Measurements from ENCODE around the gene HNRNPA3. TPM values are rescaled to one million over a fixed set of nuclear protein-coding genes. Genes with fewer than 3 reads are reported as not detected.
A peak's percentile ranks its signal among the peaks of the same experiment; 100 is the strongest.

HNRNPA3 gene
- total and polyA plus RNA-seq, 2 of the 13 experiments (the other 11 are each of a cell fraction or from before 2014, with no cell fraction given), result 73.3 to 97.7 TPM

DNA sequence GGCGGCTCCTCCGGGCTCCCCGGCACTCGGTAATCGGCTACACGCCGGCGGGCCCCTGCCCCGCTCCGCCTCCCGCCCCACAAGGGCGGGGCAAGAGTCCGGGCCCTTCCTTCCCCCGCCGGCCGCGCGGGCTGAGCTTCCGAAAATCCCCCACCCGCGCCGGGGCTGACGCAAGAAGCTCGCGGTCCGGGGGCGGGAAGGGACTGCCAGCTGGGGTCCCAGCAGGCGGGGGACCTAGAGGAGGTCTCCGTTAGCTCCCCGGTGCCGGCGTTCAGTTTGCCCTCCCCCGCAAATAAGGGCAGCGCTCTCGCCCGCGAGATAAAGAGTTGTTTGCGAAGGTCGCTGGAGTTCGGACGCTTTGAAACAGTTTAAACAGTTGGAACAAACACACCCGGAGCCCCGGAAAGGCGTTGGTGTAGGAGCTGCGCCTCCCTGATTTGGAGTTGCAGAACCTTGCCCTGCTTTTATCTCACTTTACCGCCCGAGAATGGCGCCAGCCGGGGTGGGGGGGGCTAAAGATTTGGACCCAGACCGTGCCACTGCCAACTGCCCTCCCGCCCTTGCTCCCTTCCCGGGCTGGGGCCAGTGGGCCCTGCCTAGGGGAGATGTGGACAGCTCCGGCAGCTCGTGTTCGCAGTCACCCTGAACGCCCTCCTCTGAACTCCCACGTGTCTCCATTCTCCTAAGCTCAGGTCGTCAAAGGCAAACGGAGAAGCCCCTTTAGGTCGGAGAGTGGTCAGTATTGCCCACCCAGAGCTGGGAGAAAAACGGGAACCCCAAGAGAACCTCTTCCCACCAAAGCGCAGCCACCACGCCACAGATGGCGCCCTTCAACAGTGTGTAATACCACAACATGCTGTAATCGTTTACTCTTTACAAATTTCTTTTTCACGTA is 52.3 kb downstream of the HNRNPA3 start, which contains the start of gene NFE2L2 (continued):
- TF ChIP-seq, protein P1, sequence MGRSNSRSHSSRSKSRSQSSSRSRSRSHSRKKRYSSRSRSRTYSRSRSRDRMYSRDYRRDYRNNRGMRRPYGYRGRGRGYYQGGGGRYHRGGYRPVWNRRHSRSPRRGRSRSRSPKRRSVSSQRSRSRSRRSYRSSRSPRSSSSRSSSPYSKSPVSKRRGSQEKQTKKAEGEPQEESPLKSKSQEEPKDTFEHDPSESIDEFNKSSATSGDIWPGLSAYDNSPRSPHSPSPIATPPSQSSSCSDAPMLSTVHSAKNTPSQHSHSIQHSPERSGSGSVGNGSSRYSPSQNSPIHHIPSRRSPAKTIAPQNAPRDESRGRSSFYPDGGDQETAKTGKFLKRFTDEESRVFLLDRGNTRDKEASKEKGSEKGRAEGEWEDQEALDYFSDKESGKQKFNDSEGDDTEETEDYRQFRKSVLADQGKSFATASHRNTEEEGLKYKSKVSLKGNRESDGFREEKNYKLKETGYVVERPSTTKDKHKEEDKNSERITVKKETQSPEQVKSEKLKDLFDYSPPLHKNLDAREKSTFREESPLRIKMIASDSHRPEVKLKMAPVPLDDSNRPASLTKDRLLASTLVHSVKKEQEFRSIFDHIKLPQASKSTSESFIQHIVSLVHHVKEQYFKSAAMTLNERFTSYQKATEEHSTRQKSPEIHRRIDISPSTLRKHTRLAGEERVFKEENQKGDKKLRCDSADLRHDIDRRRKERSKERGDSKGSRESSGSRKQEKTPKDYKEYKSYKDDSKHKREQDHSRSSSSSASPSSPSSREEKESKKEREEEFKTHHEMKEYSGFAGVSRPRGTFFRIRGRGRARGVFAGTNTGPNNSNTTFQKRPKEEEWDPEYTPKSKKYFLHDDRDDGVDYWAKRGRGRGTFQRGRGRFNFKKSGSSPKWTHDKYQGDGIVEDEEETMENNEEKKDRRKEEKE (IDR thresholded peaks at IDR 0.05), result no peak
- no peak for TF ChIP-seq ZFYVE20 (CRISPR knock-in tag; IDR thresholded peaks at IDR 0.05; ENCODE audit: borderline replicate concordance, low read depth)
- no peak for TF ChIP-seq ZNF720 (CRISPR knock-in tag; IDR thresholded peaks at IDR 0.05)
- TF ChIP-seq, protein P2, sequence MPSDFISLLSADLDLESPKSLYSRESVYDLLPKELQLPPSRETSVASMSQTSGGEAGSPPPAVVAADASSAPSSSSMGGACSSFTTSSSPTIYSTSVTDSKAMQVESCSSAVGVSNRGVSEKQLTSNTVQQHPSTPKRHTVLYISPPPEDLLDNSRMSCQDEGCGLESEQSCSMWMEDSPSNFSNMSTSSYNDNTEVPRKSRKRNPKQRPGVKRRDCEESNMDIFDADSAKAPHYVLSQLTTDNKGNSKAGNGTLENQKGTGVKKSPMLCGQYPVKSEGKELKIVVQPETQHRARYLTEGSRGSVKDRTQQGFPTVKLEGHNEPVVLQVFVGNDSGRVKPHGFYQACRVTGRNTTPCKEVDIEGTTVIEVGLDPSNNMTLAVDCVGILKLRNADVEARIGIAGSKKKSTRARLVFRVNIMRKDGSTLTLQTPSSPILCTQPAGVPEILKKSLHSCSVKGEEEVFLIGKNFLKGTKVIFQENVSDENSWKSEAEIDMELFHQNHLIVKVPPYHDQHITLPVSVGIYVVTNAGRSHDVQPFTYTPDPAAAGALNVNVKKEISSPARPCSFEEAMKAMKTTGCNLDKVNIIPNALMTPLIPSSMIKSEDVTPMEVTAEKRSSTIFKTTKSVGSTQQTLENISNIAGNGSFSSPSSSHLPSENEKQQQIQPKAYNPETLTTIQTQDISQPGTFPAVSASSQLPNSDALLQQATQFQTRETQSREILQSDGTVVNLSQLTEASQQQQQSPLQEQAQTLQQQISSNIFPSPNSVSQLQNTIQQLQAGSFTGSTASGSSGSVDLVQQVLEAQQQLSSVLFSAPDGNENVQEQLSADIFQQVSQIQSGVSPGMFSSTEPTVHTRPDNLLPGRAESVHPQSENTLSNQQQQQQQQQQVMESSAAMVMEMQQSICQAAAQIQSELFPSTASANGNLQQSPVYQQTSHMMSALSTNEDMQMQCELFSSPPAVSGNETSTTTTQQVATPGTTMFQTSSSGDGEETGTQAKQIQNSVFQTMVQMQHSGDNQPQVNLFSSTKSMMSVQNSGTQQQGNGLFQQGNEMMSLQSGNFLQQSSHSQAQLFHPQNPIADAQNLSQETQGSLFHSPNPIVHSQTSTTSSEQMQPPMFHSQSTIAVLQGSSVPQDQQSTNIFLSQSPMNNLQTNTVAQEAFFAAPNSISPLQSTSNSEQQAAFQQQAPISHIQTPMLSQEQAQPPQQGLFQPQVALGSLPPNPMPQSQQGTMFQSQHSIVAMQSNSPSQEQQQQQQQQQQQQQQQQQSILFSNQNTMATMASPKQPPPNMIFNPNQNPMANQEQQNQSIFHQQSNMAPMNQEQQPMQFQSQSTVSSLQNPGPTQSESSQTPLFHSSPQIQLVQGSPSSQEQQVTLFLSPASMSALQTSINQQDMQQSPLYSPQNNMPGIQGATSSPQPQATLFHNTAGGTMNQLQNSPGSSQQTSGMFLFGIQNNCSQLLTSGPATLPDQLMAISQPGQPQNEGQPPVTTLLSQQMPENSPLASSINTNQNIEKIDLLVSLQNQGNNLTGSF (CRISPR knock-in tag; IDR thresholded peaks at IDR 0.05), result peak; percentile 62; the same call in 1 of the 2 replicates
- TF ChIP-seq, protein P3, sequence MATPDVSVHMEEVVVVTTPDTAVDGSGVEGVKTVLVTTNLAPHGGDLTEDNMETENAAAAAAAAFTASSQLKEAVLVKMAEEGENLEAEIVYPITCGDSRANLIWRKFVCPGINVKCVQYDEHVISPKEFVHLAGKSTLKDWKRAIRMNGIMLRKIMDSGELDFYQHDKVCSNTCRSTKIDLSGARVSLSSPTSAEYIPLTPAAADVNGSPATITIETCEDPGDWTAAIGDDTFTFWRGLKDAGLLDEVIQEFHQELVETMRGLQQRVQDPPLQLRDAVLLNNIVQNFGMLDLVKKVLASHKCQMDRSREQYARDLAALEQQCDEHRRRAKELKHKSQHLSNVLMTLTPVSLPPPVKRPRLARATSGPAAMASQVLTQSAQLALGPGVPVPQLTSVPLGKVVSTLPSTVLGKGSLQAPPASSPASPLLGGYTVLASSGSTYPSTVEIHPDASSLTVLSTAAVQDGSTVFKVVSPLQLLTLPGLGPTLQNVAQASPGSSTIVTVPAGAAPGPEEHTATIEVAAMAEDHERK (CRISPR knock-in tag; IDR thresholded peaks at IDR 0.05; ENCODE audit: low read depth), result no peak
- no peak for TF ChIP-seq SMARCC2 (IDR thresholded peaks at IDR 0.05)
- no peak; the same call in 1 of the 2 replicates for TF ChIP-seq GTF3A (CRISPR knock-in tag; conservative IDR thresholded peaks at IDR 0.05)
- peak; percentile 54; the same call in 1 of the 2 replicates for TF ChIP-seq SMAD3 (CRISPR knock-in tag; IDR thresholded peaks at IDR 0.05)
- TF ChIP-seq NCOA2 (CRISPR knock-in tag; IDR thresholded peaks at IDR 0.05), result peak; percentile 93
- peak; percentile 95 for TF ChIP-seq SP5 (CRISPR knock-in tag; IDR thresholded peaks at IDR 0.05; ENCODE audit: borderline replicate concordance, low read depth)
- no peak for TF ChIP-seq ZKSCAN1 (IDR thresholded peaks at IDR 0.05; ENCODE audit: low read length)
- peak; percentile 33; the same call in 1 of the 2 replicates for TF ChIP-seq FOXK2 (IDR thresholded peaks at IDR 0.05)
- TF ChIP-seq KLF13 (CRISPR knock-in tag; IDR thresholded peaks at IDR 0.05), result no peak
- TF ChIP-seq, protein P4, sequence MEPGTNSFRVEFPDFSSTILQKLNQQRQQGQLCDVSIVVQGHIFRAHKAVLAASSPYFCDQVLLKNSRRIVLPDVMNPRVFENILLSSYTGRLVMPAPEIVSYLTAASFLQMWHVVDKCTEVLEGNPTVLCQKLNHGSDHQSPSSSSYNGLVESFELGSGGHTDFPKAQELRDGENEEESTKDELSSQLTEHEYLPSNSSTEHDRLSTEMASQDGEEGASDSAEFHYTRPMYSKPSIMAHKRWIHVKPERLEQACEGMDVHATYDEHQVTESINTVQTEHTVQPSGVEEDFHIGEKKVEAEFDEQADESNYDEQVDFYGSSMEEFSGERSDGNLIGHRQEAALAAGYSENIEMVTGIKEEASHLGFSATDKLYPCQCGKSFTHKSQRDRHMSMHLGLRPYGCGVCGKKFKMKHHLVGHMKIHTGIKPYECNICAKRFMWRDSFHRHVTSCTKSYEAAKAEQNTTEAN (CRISPR knock-in tag; conservative IDR thresholded peaks at IDR 0.05), result peak; percentile 71
- TF ChIP-seq ZNF205 (CRISPR knock-in tag; IDR thresholded peaks at IDR 0.05), result peak; percentile 72; the same call in 1 of the 2 replicates
- TF ChIP-seq, protein P5, sequence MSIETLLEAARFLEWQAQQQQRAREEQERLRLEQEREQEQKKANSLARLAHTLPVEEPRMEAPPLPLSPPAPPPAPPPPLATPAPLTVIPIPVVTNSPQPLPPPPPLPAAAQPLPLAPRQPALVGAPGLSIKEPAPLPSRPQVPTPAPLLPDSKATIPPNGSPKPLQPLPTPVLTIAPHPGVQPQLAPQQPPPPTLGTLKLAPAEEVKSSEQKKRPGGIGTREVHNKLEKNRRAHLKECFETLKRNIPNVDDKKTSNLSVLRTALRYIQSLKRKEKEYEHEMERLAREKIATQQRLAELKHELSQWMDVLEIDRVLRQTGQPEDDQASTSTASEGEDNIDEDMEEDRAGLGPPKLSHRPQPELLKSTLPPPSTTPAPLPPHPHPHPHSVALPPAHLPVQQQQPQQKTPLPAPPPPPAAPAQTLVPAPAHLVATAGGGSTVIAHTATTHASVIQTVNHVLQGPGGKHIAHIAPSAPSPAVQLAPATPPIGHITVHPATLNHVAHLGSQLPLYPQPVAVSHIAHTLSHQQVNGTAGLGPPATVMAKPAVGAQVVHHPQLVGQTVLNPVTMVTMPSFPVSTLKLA (IDR thresholded peaks at IDR 0.05), result peak; percentile 75
- TF ChIP-seq ZNF672 (CRISPR knock-in tag; IDR thresholded peaks at IDR 0.05), result no peak; the same call in 1 of the 2 replicates

All from HepG2 (cell line).